Lower lobe of right lung (tissue), 2 donors: ENCODE data around the gene CYP3A4. TPM values are rescaled to one million over a fixed set of nuclear protein-coding genes. Genes with fewer than 3 reads are reported as not detected.

ENCODE experiments used
- ATAC-seq, 2 donors: fragments of 200-7000 bp; cut with Tn5 transposase; one replicate each; pipeline ENCODE4 v1.9.1; 2020 to 2022; ENCODE audit warnings: mild to moderate bottlenecking in 2 of 2, moderate library complexity in 2 of 2
- DNase-seq: peaks from one replicate; pipeline ENCODE4 v3.0.0-alpha.2; 2020
- H3K27ac ChIP-seq: fragments of 200-600 bp; one replicate; pipeline ENCODE4 v1.8.0; 2022
- H3K27me3 ChIP-seq: fragments of 200-600 bp; one replicate; pipeline ENCODE4 v1.8.0; 2022; ENCODE audit warnings: low read depth
- H3K36me3 ChIP-seq: fragments of 200-600 bp; one replicate; pipeline ENCODE4 v1.8.0; 2022; ENCODE audit warnings: mild to moderate bottlenecking
- H3K4me1 ChIP-seq: fragments of 200-600 bp; one replicate; pipeline ENCODE4 v1.8.0; 2022
- H3K4me3 ChIP-seq: fragments of 200-600 bp; one replicate; pipeline ENCODE4 v1.8.0; 2022; ENCODE audit warnings: mild to moderate bottlenecking
- H3K9me3 ChIP-seq: fragments of 200-600 bp; one replicate; pipeline ENCODE4 v1.8.0; 2022
- intact Hi-C: fragments of 100-400 bp; cut with DNase I; formaldehyde crosslinking; loops from one replicate; pipeline ENCODE4 v1.11.0; 2022
- total RNA-seq: library from RNA; stranded (reverse); fragmentation: NEBNext Ultra II Directional; extraction: Animal tissue kit (Norgen Biotek cat#: 25700); gene quantifications from one replicate; pipeline ENCODE4 v1.2.1, GENCODE V29; 2021
- TF ChIP-seq, protein P1 (sequence below): fragments of 200-600 bp; IDR thresholded peaks from one replicate; pipeline ENCODE4 v1.8.0; 2022; ENCODE audit warnings: antibody characterized with exemption, mild to moderate bottlenecking
- donor health status: DM: no; HTN: yes; CAD: no; lungs with severe emphysema.

Gene CYP3A4
- total RNA-seq, 1 donor from 2014 or later = not detected

DNA sequence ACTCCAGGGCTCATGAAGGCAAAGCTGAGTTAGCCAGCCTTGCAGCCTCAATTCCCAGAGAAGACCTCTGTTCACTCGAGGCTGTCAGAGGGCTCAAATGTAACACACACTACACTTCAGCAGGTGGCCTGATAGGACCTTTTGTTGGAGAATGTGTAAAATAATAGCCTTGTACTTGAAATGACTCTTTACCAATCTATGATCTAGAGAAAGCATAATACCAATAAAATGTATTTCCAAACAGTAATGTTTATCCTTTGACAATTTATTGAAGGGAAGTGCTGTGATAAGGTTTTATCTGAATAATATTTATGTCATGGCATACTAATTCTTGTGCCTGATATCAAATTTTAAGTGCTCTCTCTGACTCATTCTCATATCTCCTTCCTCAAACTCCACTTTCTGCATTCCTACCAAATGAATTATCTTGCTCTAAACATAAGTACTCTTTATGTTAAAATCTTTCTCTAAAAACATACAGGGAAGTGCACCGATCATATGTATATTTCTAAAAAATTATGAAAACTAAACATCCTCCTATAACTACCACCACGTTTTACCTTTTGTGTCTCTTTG, 69.9 kb downstream of the CYP3A4 start:
- Histone ChIP-seq H3K27ac (no peak overlapping the region), H3K4me3 (no peak overlapping the region), H3K36me3 (no peaks in the 10 kb centered on the region), H3K4me1 (no peaks in the 10 kb centered on the region), H3K27me3 (no peaks in the 10 kb centered on the region), H3K9me3 (no peaks in the 10 kb centered on the region)
- ATAC-seq = no peak
- TF ChIP-seq, protein P1, sequence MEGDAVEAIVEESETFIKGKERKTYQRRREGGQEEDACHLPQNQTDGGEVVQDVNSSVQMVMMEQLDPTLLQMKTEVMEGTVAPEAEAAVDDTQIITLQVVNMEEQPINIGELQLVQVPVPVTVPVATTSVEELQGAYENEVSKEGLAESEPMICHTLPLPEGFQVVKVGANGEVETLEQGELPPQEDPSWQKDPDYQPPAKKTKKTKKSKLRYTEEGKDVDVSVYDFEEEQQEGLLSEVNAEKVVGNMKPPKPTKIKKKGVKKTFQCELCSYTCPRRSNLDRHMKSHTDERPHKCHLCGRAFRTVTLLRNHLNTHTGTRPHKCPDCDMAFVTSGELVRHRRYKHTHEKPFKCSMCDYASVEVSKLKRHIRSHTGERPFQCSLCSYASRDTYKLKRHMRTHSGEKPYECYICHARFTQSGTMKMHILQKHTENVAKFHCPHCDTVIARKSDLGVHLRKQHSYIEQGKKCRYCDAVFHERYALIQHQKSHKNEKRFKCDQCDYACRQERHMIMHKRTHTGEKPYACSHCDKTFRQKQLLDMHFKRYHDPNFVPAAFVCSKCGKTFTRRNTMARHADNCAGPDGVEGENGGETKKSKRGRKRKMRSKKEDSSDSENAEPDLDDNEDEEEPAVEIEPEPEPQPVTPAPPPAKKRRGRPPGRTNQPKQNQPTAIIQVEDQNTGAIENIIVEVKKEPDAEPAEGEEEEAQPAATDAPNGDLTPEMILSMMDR = no peak
- intact Hi-C loops = no loop called here
- no peak for DNase-seq

DNA sequence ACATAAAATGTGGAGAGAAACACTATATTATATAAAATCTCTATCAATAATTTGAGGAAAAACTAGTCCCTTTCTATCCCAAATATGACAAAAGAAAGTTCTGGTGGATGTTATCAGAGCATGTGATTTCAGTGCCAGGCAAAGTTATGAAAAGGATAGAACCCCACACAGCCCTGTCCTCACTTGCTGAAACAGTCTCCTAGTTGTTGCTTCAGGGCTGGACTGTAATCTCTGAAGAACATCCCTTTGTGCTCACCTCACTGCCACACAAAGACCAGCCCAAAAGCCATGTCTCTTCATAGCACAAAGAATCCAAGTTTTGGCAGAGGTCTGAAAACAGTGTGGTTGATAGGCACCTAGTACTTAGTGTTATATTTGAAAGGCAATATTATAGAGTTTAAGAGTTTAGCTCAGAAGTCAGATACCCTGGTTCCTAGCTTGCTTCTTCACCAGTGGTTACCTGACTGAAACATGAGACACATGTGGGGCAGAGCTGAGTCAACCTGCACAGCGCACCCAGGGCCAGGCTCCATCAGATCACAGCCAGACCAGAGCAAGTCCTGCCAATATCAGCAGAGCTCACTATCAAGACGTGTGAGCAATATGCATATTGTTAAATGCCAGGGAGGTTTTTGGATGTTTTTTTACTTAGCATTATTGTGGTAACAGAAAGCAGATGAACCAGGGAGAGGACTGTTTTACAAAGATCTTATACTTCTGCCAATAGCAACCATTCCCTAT, 74.0 kb downstream of the CYP3A4 start:
- TF ChIP-seq, protein P1 = no peak
- intact Hi-C loops = no loop called here
- DNase-seq = no peak

DNA sequence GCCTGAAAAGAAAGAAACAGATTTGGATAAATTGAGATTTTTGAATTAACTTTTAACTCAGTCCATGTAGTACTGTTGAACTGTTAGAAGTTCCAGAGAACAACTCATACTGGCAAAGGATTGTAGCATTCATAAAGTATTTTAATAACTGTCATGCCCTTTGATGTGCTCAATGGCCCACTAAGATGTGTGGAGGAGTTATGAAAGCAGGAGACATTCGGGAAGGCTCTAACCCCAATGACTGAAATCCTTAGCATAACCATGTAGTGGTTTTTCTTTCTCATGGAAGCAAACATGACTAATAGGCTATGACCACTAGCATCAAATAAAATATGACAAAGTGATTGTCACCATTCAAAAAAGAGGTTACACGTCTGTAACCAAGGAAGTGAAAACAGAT, 74.7 kb downstream of the CYP3A4 start:
- Histone ChIP-seq H3K27me3 (no peaks in the 10 kb centered on the region), H3K9me3 (no peaks in the 10 kb centered on the region), H3K4me1 (no peaks in the 10 kb centered on the region), H3K36me3 (no peaks in the 10 kb centered on the region), H3K4me3 (no peak overlapping the region), H3K27ac (no peak overlapping the region)
- ATAC-seq (no peak), DNase-seq (no peak)
- TF ChIP-seq, protein P1 = no peak
- intact Hi-C loops = no loop called here

More for the DNA sequence above, 74.0 kb downstream of the CYP3A4 start:
- H3K4me1 ChIP-seq = no peaks in the 10 kb centered on the region
- no peaks in the 10 kb centered on the region for H3K36me3 ChIP-seq
- H3K27ac ChIP-seq = no peak overlapping the region
- H3K9me3 ChIP-seq = no peaks in the 10 kb centered on the region
- no peak for ATAC-seq
- H3K4me3 ChIP-seq = no peak overlapping the region
- H3K27me3 ChIP-seq = no peaks in the 10 kb centered on the region

DNA sequence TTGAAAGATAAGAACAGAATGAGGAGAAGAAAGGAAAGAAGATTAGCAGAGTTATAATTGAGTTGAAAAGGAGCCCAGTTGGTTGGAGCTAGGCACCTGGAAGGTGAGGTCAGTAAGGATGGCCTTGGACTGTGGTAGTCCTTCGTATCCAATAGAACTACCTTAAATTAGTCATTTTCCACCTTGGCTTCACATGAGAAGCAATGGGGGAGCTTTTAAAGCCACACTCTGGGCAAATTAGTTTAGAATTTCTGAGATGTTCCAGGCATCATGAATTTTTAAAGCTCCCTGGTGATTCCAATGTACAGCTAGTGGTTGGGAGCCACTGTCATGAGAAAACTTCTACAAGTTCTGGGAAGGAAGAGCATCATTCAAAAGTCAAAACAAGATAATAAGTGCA, 76.9 kb downstream of the CYP3A4 start:
- H3K36me3 ChIP-seq = no peaks in the 10 kb centered on the region
- ATAC-seq (no peak), DNase-seq (no peak)
- no peak overlapping the region for H3K27ac ChIP-seq
- H3K9me3 ChIP-seq = no peaks in the 10 kb centered on the region
- no peaks in the 10 kb centered on the region for H3K27me3 ChIP-seq
- intact Hi-C loops = no loop called here
- TF ChIP-seq, protein P1 = no peak
- no peak overlapping the region for H3K4me3 ChIP-seq
- H3K4me1 ChIP-seq = no peaks in the 10 kb centered on the region

Other genes starting within 250 kb of the CYP3A4 start
- gene FAM200A, start 232.1 kb downstream of the CYP3A4 start, total RNA-seq = 6.7 TPM
- gene ZNF655, start 225.5 kb downstream of the CYP3A4 start, total RNA-seq = 71.6 TPM
- gene TMEM225B, start 185.9 kb downstream of the CYP3A4 start, total RNA-seq = 0.30 TPM
- gene ZSCAN25, start 167.2 kb downstream of the CYP3A4 start, total RNA-seq = 16.5 TPM
- 15.5 TPM for gene CYP3A5, start 104.2 kb downstream of the CYP3A4 start, total RNA-seq
- 0.21 TPM for gene CYP3A7, start 49.0 kb downstream of the CYP3A4 start, total RNA-seq
- gene CYP3A43, start 43.8 kb upstream of the CYP3A4 start, total RNA-seq = not detected
- gene OR2AE1, start 92.8 kb upstream of the CYP3A4 start, total RNA-seq = 0.71 TPM
- 39.0 TPM for gene TRIM4, start 135.3 kb upstream of the CYP3A4 start, total RNA-seq
- not detected for gene GJC3, start 145.4 kb upstream of the CYP3A4 start, total RNA-seq
- 31.8 TPM for gene AZGP1, start 191.8 kb upstream of the CYP3A4 start, total RNA-seq
- gene ZKSCAN1, start 231.4 kb upstream of the CYP3A4 start, total RNA-seq = 59.6 TPM